Trophoblast cell (in vitro differentiated cells and primary cell): ENCODE data around the gene CABP1.

Experiments
- DNase-seq, 2 donors: peaks; one replicate each; pipeline ENCODE4 v3.0.0-alpha.2; 2016
- H2AFZ ChIP-seq: 2 replicates; pipeline ENCODE4 v1.6.1; 2013; ENCODE audit warnings: low read length, moderate library complexity, mild to moderate bottlenecking; ENCODE audit not compliant: insufficient read depth, poor library complexity
- H2AK5ac ChIP-seq: 2 replicates; pipeline ENCODE4 v1.6.1; 2013; ENCODE audit warnings: mild to moderate bottlenecking, low read length
- H2BK120ac ChIP-seq: 2 replicates; pipeline ENCODE4 v1.6.1; 2013; ENCODE audit warnings: low read length, mild to moderate bottlenecking, moderate library complexity; ENCODE audit not compliant: insufficient read depth, poor library complexity
- H2BK12ac ChIP-seq: 2 replicates; pipeline ENCODE4 v1.6.1; 2013; ENCODE audit warnings: mild to moderate bottlenecking, low read length, moderate library complexity
- H2BK5ac ChIP-seq: 2 replicates; pipeline ENCODE4 v1.6.1; 2013; ENCODE audit warnings: low read length, low read depth, moderate library complexity, mild to moderate bottlenecking; ENCODE audit not compliant: poor library complexity
- H3K14ac ChIP-seq: 2 replicates; pipeline ENCODE4 v1.6.1; 2013; ENCODE audit warnings: mild to moderate bottlenecking, low read length
- H3K18ac ChIP-seq: 2 replicates; pipeline ENCODE4 v1.6.1; 2013; ENCODE audit warnings: mild to moderate bottlenecking, low read length
- H3K23ac ChIP-seq: 2 replicates; pipeline ENCODE4 v1.6.1; 2013; ENCODE audit warnings: low read length
- H3K27ac ChIP-seq: 2 replicates; pipeline ENCODE4 v1.5.1; 2013; ENCODE audit warnings: low read depth, mild to moderate bottlenecking, inconsistent platforms, low read length, moderate library complexity
- H3K27me3 ChIP-seq: 2 replicates; pipeline ENCODE4 v1.6.1; 2013; ENCODE audit warnings: inconsistent platforms, mild to moderate bottlenecking, low read length, moderate library complexity; ENCODE audit not compliant: insufficient read depth
- H3K36me3 ChIP-seq, 2 experiments: 1 replicate in 1 of 2; 2 replicates in 1 of 2; pipeline ENCODE4 v1.6.1; 2013; ENCODE audit warnings: low read length in 2 of 2, mild to moderate bottlenecking in 2 of 2, moderate library complexity in 1 of 2; ENCODE audit not compliant: insufficient read depth in 2 of 2, control insufficient read depth in 1 of 2
- H3K4ac ChIP-seq: 2 replicates; pipeline ENCODE4 v1.6.1; 2013; ENCODE audit warnings: low read depth, mild to moderate bottlenecking, low read length, moderate library complexity
- H3K4me1 ChIP-seq, 2 experiments: 1 replicate in 1 of 2; 2 replicates in 1 of 2; pipeline ENCODE4 v1.6.1; 2013; ENCODE audit warnings: low read length in 2 of 2, mild to moderate bottlenecking in 2 of 2, moderate library complexity in 1 of 2; ENCODE audit not compliant: insufficient read depth in 2 of 2, control insufficient read depth in 1 of 2
- H3K4me2 ChIP-seq: 2 replicates; pipeline ENCODE4 v1.6.1; 2013; ENCODE audit warnings: inconsistent platforms, mild to moderate bottlenecking, low read length, moderate library complexity
- H3K4me3 ChIP-seq: 2 replicates; pipeline ENCODE4 v1.5.1; 2013; ENCODE audit warnings: mild to moderate bottlenecking, low read depth, low read length, inconsistent platforms
- H3K79me1 ChIP-seq: one replicate; pipeline ENCODE4 v1.6.1; 2013; ENCODE audit warnings: low read length
- H3K79me2 ChIP-seq: 2 replicates; pipeline ENCODE4 v1.6.1; 2013; ENCODE audit warnings: low read length, mild to moderate bottlenecking; ENCODE audit not compliant: control insufficient read depth, insufficient read depth, poor library complexity
- H3K9ac ChIP-seq: 2 replicates; pipeline ENCODE4 v1.6.1; 2013; ENCODE audit warnings: mild to moderate bottlenecking, low read length
- H3K9me3 ChIP-seq: 2 replicates; pipeline ENCODE4 v1.6.1; 2013; ENCODE audit warnings: low read depth, mild to moderate bottlenecking, control low read depth, inconsistent platforms, low read length; ENCODE audit not compliant: insufficient read depth
- H4K12ac ChIP-seq: 2 replicates; pipeline ENCODE4 v1.6.1; 2013; ENCODE audit warnings: low read depth, mild to moderate bottlenecking, low read length, moderate library complexity
- H4K8ac ChIP-seq: 2 replicates; pipeline ENCODE4 v1.6.1; 2013; ENCODE audit warnings: low read depth, mild to moderate bottlenecking, low read length, moderate library complexity
- H4K91ac ChIP-seq: one replicate; pipeline ENCODE4 v1.6.1; 2013; ENCODE audit warnings: low read depth, mild to moderate bottlenecking, low read length, moderate library complexity
- WGBS: extraction: QIAGEN DNeasy Blood & Tissue Kit; methylation state at CpG from one replicate; pipeline ENCODE4 v1.1.7; 2013; ENCODE audit warnings: missing lambda C conversion rate; ENCODE audit not compliant: insufficient read length, insufficient coverage; ENCODE audit errors: extremely low coverage; 5-methylcytosine and 5-hydroxymethylcytosine counted together

Gene CABP1

DNA sequence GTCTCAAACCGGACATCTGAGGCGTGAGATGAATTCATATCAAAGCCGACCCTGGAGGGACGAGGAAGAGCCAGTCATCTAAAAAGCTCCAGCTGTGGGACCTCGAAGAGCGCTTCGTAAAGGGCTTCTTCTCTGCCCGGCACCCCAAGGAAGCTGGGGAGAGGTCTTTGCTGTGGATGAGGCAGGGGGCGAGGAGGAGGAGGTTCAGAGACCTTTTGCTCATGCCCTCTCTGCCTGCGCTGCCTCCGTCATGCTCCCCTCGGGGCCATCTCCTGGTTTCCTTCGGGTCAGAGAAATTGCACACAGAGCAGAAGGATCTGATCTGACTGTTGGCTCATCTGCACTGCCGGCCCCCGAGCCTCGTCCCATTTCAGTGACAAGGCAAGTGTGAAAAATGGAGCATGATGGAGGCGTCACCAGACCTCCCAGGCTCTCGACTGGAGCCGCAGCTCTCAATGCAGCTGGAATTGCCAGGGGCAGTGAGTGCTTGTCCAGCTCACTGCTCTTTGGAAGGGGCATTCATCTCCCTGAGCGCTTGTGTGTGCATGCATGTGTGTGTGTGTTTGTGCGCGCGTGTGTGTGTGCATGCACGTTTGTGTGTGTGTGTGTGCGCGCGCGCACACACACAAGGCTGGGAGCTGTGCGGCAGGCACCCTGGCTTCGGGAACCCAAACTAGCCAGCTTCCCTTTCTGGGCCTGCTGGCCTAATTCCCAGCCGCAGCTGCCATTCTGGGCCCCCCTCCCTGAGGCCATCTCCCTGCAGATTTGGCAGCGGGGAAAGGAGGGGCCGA lies 9.2 kb downstream of the CABP1 start:
- H2AFZ ChIP-seq, result no peak overlapping the region
- no peaks in the 10 kb centered on the region for H3K36me3 ChIP-seq
- H3K27me3 ChIP-seq, result no peaks in the 10 kb centered on the region
- peak overlapping the region; percentile 80 for H3K4me2 ChIP-seq
- no peak overlapping the region for H2BK5ac ChIP-seq
- H3K9me3 ChIP-seq, result no peaks in the 10 kb centered on the region
- no peaks in the 10 kb centered on the region for H3K79me1 ChIP-seq
- peaks cover 0 to 2% of the 10 kb centered on the region in 2 experiments for H3K4me1 ChIP-seq
- H3K79me2 ChIP-seq, result no peaks in the 10 kb centered on the region
- no peak for DNase-seq
- no peak overlapping the region for H2AK5ac ChIP-seq
- H3K23ac ChIP-seq, result no peak overlapping the region
- no peak overlapping the region for H3K27ac ChIP-seq
- no peak overlapping the region for H4K8ac ChIP-seq
- no peak overlapping the region for H3K4ac ChIP-seq
- H2BK12ac ChIP-seq, result no peak overlapping the region
- no peak overlapping the region for H3K9ac ChIP-seq
- H4K12ac ChIP-seq, result no peak overlapping the region
- no peak overlapping the region for H3K14ac ChIP-seq
- no peak overlapping the region for H3K18ac ChIP-seq
- H4K91ac ChIP-seq, result no peak overlapping the region
- WGBS, result no CpG with 5 or more reads among the region's 33 CpGs
- no peak overlapping the region for H3K4me3 ChIP-seq
- H2BK120ac ChIP-seq, result no peak overlapping the region

DNA sequence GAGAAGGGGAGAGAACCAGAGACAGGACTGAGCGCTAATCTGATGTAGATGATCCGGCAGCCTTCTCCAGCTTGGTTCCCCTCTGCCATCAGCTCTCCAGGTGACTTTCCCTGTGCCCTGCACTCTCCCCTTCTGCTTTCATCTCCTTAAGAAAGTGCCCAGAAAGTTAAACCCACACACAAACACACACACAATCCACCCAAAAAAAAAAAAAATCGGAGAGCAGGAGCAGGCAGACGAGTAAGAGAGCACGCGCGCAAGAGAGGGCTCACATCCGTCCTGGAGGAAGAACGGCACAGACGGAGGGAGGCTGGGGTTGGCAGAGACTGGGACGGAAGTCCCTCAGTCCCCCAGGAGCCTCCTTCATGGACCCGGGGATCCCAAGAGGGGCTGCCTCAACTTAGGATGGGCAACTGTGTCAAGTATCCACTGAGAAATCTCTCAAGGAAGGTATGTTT lies 9.8 kb downstream of the CABP1 start:
- Histone ChIP-seq H4K12ac (no peak overlapping the region), H3K27me3 (no peaks in the 10 kb centered on the region), H3K4me3 (no peak overlapping the region), H2BK5ac (no peak overlapping the region), H3K4me1 (peaks cover 0 to 2% of the 10 kb centered on the region in 2 experiments), H4K8ac (no peak overlapping the region), H2AFZ (no peak overlapping the region), H3K4ac (no peak overlapping the region), H3K9ac (no peak overlapping the region), H3K36me3 (no peaks in the 10 kb centered on the region), H3K4me2 (no peak overlapping the region), H2BK12ac (no peak overlapping the region), H2AK5ac (no peak overlapping the region), H3K79me1 (no peaks in the 10 kb centered on the region), H3K14ac (no peak overlapping the region), H3K27ac (no peak overlapping the region), H2BK120ac (no peak overlapping the region), H3K23ac (no peak overlapping the region), H3K9me3 (no peaks in the 10 kb centered on the region), H3K79me2 (no peaks in the 10 kb centered on the region), H4K91ac (no peak overlapping the region), H3K18ac (no peak overlapping the region)
- DNase-seq, result no peak
- WGBS, result no CpG with 5 or more reads among the region's 12 CpGs

DNA sequence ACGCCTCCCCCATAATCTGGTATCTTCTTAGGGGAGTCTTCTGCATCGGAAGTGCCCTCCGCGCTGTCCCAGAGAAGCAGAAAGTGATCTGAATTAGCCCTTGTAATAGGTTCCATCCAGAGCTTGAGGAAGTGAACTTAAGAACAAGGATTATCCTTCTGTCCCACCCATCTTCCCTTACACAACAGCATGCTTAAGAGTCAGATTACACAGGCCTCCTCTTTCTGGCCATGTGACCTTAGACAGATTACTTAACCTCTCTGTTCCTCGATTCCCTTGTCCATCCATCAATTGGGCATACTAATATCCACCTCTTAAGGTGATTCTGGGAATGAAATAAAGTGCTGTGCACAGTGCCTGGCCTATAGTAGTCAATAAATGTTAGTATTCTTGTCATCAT lies 11.4 kb downstream of the CABP1 start:
- Histone ChIP-seq H4K12ac (no peak overlapping the region), H2AFZ (no peak overlapping the region), H3K18ac (no peak overlapping the region), H3K79me2 (no peaks in the 10 kb centered on the region), H3K23ac (no peak overlapping the region), H3K4me3 (no peak overlapping the region), H3K27ac (no peak overlapping the region), H3K9me3 (no peaks in the 10 kb centered on the region), H3K9ac (no peak overlapping the region), H3K27me3 (no peaks in the 10 kb centered on the region), H3K14ac (no peak overlapping the region), H3K79me1 (no peaks in the 10 kb centered on the region), H4K8ac (no peak overlapping the region), H2BK5ac (no peak overlapping the region), H3K36me3 (no peaks in the 10 kb centered on the region), H2BK12ac (no peak overlapping the region), H3K4me2 (no peak overlapping the region), H4K91ac (no peak overlapping the region), H3K4me1 (peaks cover 0 to 2% of the 10 kb centered on the region in 2 experiments), H2AK5ac (no peak overlapping the region), H3K4ac (no peak overlapping the region), H2BK120ac (no peak overlapping the region)
- no CpG with 5 or more reads among the region's 5 CpGs for WGBS
- no peak for DNase-seq

DNA sequence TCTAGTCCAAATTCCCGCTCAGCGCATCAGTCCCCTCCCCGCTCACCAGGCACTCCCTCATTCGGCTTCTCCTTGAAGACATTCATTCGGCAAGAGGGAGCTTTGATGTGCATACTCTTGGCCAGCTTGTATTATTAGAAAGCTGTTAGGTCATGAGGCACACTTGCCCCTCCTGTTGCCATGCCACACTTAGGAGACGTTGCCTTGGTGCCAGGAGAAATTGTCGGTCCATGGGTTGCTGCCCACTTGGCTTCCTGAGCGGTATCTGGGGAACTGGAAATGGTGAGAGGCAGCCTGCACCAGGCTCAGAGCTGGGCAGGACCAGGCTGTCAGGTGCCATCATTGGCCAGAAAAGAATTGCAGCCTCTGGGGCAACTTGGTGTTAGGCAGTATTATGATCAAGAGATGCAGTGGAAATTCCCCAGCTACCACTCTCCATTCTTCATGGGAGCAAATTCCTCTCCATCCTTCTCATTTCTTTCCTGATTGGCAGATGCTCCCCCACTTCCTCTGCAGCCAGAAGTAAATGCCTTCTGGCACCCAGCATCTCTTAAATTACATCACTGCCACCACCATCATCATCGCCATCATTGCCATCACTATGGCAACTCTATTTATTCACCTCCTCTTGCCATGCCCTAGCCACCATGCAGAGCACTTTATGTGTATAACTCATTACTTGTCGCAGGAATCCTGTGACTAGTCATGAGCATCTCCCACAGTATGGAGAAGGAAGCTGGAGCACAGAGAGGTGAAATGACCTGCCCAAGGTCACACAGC lies 12.4 kb downstream of the CABP1 start:
- DNase-seq, result no peak
- H3K4me1 ChIP-seq, result peaks cover 0 to 2% of the 10 kb centered on the region in 2 experiments
- H3K36me3 ChIP-seq, result no peaks in the 10 kb centered on the region
- no peak overlapping the region for H3K4ac ChIP-seq
- H2AK5ac ChIP-seq, result no peak overlapping the region
- no peak overlapping the region for H4K12ac ChIP-seq
- no peak overlapping the region for H3K4me2 ChIP-seq
- H2BK5ac ChIP-seq, result no peak overlapping the region
- H3K27ac ChIP-seq, result no peak overlapping the region
- no peak overlapping the region for H4K8ac ChIP-seq
- H3K23ac ChIP-seq, result no peak overlapping the region
- no peak overlapping the region for H3K14ac ChIP-seq
- no peak overlapping the region for H2BK12ac ChIP-seq
- H2AFZ ChIP-seq, result no peak overlapping the region
- no peaks in the 10 kb centered on the region for H3K27me3 ChIP-seq
- no peak overlapping the region for H3K18ac ChIP-seq
- H3K79me1 ChIP-seq, result no peaks in the 10 kb centered on the region
- no peaks in the 10 kb centered on the region for H3K9me3 ChIP-seq
- no CpG with 5 or more reads among the region's 10 CpGs for WGBS
- H3K9ac ChIP-seq, result no peak overlapping the region
- H2BK120ac ChIP-seq, result no peak overlapping the region
- H4K91ac ChIP-seq, result no peak overlapping the region
- H3K4me3 ChIP-seq, result no peak overlapping the region
- H3K79me2 ChIP-seq, result no peaks in the 10 kb centered on the region
